Activated CD8-positive, alpha-beta T cell treated with anti-CD3 and anti-CD28 coated beads, Interleukin-2, amount 10 ng/mL, durations not matched to agents 7 days and 5 days (primary cell): ENCODE data around the gene ZNF430. TPM values are rescaled to one million over a fixed set of nuclear protein-coding genes. Genes with fewer than 3 reads are reported as not detected.

Source experiments
- total RNA-seq, 2 experiments: library from RNA; stranded (reverse); gene quantifications; one replicate each; pipeline ENCODE4 v1.2.3, GENCODE V29; 2021

The ZNF430 gene
- total RNA-seq, 2 experiments from 2014 or later = 22.0 to 25.5 TPM

Other genes with a start within 250 kb of the ZNF430 start
- gene ZNF66, start 244.4 kb upstream of the ZNF430 start, total RNA-seq = 10 to 100 TPM; 18.1 to 18.5 TPM
- 10 to 100 TPM; 24.6 to 24.7 TPM for gene ZNF85, start 97.4 kb upstream of the ZNF430 start, total RNA-seq
- 10 to 100 TPM; 18.5 to 20.0 TPM for gene ZNF714, start 61.5 kb downstream of the ZNF430 start, total RNA-seq
- gene ZNF431, start 121.4 kb downstream of the ZNF430 start, total RNA-seq = 10 to 100 TPM; 22.6 to 23.9 TPM